NCI-H748 treated with DMSO at 0.1 percent for 48 hours (cell line): ENCODE results near the gene LPCAT1.

Source experiments
- DNase-seq: peaks from one replicate; lab custom pipeline; 2025; lab: John Stamatoyannopoulos, UW

Gene LPCAT1

GRCh38 chr5:1497795-1498622, 25.8 kb downstream of the LPCAT1 start:
- DNase-seq, result no peak

DNA sequence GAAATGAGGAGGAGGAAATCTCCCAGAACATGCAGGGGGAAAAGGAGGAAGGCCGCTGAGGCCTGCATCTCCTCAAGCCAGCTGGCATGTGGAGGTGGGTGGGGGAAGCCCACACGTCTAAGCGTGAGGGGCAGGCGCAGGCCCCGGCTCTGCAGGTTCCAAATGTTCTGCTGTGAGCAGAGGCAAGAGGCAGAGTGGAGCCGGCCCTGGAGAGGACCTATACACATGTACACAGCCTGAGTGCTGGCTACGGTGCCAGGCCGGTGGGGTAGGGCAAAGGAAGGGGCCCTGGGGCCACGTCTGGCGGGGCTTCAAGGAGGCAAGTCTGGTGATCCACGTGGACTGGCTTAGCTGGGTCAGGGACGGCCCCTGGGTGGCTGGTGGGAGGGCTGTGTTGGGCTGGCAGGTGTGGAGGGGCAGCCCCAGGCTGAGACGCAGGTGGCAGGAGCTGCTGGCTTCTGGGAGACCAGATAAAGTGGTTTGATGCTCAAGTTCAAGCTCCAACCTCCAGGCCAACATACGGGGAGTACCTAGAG, 26.4 kb downstream of the LPCAT1 start:
- no peak for DNase-seq

DNA sequence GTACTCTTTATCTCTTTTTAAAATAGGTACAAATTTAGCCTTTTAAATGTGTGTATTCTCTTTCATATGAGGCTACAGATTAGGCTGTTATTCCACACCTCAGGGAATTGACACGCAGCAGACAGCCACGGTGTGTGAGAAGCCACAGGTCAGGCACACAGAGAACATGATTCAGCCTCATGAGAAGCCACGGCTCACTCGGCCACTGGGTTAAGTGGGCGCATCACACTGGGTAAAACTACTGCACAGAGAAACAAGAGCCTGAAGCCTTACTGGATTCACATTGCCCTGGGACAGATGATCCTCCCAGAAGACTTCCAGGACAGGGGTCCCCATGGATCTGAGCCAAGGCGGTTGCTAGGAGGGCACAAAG, 28.2 kb downstream of the LPCAT1 start:
- no peak for DNase-seq

DNA sequence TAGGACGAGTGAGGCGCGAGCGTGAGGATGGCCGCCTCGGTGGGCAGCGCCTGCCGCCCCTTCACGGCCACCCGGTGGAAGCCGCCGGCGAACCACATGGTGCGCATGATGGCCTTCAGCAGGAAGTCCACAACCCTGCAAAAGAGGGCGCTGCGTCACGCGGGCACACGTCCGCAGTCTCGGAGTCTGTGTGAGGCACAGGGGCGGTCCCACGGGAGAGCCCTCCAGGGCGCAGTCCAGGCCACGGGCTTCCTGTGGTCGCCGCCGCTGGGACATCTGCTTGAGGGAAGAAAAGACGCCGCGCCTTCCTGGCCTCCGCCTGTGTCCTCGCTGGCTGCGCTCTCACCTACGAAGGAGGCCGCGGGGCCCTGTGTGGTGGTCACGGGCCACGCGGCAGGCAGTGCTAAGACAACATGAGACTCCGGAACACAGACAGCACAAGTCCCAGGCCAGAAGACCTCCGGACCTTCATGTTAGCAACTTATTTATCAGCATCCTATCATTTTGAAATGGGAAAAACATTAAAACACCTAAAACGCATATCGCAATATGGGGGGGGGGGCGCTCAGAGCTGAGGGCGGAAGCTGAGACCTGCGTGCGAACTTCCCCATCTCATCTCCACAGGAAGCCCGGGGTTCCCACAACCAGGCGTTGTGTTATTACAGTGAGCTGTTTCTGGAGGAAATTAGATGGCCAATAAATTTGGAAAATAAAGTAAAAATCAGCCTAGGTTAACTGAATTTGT, 28.8 kb downstream of the LPCAT1 start:
- DNase-seq, result no peak

DNA sequence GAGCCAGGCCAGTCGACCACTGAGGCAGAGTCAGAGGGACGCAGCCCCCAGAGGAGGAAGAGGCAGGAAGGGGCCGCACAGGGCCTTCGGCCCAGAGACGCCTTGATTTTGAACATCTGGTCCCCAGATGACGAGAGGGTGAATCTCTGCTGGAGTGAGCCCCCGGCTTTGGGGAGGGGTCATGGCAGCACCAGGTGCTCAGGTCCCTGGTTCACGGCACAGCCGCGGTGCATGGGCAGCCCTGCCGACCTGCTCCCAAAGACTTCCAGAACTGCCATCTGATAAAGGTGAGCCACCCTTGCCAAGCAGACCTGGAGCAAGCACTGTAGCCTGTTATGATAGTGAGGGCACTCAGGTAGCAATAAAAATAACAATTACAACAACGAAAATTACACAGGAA, 29.8 kb downstream of the LPCAT1 start:
- DNase-seq, result no peak

DNA sequence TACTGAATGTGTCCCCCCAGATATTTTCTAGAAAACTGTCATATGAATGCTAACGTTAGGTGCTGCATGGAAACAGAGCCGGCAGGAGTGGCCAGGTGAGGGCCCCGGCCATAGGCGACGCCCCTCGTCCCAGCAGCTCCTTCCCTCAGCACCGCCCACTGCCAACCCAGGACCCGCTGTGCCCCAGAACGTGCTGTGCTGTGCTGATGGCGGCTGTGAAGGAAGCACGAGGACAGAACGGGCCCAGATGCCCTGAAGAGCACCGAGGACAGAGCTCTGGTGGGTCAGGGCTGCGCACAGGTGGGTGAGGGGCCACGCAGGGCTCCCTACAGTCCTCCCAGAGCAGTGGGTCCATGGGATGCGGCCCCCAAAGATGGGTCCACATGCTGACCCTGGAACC, 30.3 kb downstream of the LPCAT1 start:
- DNase-seq, result no peak

- no peak for DNase-seq
These were observed 31.0 kb downstream of the LPCAT1 start for GRCh38 chr5:1492757-1493156.

DNA sequence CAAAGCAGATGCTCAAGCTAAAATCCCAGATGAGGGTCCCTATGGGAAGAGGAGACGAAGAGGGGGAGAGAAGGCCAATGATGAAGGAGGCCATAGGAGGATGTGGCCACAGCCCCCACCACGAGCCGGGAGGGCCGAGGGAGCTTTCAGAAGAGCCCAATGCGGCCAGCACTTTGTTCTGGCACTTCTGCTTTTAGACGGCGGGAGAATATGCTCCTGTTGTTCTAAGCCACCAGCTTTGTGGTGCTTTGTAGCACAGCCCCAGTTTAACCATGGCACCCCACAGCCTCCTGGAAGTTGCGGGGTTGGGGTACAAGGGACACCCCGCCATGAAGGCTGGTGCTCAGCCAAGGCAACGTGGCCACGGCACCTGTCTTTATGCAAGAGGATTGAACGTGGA, 33.4 kb downstream of the LPCAT1 start:
- DNase-seq, result no peak

DNA sequence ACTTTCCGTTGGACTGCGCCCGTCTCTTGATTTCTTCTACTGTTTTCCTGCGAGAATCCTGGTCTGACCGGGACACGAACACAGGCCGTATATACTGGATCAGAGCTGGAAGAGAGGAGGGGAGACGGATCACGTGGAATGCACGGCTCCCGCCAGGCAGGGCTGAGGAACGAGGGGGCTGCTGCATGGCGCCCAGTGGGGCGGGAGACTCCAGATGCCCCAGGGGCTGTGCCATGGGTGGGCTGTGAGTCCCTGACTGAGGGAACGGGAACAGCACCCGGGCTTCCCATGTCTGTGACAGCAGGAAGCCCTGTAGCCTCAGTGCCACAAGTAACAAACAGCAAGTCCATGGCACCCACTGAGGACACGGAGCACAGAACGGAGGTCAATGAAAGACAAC, 34.0 kb downstream of the LPCAT1 start:
- DNase-seq, result no peak

- no peak for DNase-seq
These were observed 34.7 kb downstream of the LPCAT1 start for GRCh38 chr5:1488882-1489680.

DNA sequence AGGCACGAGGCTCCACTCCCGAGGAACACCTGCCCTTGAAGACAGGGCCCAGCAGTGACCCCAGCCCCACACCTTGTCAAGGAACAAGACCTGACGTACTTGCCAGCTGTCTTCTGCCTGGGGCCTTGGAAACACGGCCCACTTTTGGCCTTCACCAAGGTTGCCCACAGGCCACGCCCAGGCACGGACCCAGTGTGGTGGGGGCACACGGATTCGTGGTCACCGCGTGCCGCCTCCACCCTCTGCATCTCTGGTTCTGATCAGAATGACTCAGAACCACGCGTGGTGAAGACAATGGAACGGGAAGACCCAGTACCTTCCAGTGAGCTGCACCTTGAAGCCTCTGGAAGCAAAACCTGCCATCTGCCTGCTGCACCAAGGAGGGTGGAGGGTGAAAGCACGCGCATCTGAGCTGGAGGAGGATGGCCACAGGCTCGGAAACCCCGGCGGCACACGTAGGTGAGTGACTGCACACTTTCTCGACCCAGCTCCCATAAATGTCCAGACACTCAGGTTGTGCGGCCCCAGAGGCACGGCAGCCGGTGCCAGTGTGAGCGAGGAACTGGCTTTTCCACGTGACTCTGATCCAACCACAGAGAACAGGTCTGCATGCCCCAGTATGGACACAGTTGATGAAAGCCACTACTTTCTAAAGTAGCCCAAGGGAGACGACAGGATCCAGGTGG, 36.5 kb downstream of the LPCAT1 start:
- DNase-seq, result no peak

- no peak for DNase-seq
These were observed 37.5 kb downstream of the LPCAT1 start for GRCh38 chr5:1486271-1486670.

DNA sequence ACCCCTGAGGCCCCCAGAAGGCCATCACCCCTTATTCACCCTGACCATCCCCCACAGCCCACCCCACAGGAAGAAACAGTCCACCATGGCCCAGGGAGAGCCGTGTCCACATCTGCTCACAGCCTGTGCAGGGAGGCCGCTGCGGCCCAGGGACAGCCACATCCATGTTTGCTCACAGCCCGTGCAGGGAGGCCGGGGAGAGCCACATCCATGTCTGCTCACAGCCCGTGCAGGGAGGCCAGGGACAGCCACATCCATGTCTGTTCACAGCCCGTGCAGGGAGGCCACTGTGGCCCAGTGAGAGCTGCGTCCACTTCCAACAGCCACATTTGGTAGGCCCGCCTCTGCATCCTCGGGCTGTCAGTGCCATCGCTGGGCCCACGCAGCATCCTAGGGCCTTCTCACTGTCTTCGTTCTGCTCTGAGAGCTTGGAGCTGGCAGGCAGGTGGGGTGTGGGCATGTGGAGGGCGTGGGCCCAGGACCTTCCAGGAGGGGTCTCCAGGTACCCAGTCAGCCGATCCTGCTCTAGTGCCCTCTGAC, 38.1 kb downstream of the LPCAT1 start:
- DNase-seq, result no peak

DNA sequence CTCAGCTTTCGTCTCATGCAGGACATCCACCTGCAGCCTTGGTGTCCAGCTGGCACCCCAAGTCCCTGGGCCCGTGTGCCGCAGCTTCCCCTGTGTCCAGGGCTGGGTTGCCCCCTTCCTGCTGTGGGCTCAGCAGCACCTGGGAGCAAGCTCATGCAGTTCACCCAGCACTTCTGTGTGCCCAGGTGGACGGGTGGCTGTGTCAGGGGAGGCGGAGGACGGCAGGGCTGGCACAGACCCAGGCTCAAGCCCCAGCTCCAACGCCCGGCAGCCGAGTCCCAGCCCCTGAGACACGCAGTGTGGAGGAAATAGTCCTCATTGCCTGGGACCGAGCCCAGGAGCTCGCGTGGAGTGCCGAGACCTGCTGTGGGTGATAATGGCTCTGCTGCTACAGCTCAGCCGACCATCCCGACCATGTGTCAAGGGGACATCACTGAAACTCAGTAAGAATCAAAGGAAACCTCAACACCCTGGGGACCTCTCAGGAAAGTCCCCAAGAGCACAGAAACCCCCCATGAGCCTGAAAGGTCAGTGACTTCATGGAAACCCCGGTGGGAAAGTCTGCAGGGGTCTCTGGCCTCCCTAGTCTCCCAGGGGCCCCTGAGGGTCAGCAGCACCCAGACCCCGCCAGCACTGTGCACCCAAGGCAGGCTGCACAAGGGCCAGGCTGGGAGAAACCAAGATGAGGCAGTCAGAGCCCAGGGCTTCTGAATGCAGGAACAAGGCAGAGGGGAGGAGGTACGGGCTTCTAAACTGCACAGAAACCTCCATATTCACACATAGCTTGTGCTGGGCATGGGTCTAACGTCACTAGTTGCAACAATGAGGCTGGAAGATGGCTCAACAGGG, 38.8 kb downstream of the LPCAT1 start:
- no peak for DNase-seq

DNA sequence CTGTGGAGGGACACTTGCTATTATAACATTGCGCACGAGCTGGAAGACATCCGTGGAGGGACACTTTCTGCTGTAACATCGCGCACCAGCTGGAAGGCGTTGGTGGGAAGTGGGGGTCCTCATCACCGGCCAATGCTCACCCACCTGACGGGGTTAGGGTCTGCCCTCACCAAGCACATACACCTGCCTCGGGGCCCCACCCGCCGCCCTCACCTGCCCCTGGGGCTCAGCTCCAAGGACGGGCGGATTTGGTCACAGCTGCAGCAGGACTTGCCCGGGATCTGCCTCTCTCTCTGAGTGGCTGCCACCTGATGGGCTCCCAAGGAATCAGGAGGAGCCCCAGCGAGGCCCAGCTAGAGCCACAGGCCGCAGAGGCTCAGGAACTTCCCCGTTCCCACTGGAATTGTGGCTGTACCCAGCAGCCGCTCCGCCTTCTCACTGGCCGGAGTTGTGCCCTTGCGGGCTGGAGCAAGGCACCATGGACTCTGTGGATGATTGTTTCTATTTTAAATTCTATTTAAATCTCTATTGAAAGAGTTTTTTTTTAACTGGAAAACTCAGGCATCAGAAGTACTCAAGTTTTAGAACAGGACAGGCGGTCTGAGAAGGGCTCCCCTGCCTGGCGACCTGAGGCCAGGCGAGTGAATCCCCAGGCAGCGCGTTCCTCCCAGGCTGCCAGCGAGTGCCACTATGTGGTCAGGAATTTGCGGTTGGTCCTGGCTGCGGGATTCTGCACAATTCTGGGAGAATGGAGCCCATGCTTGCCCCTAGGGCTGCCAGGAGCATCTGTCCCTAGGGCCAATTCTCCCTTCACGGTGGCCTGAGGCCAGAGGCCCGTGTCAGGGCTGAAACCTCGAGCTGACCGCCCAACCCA, 39.7 kb downstream of the LPCAT1 start:
- no peak for DNase-seq

GRCh38 chr5:1483064-1483463, 40.7 kb downstream of the LPCAT1 start:
- DNase-seq, result no peak

DNA sequence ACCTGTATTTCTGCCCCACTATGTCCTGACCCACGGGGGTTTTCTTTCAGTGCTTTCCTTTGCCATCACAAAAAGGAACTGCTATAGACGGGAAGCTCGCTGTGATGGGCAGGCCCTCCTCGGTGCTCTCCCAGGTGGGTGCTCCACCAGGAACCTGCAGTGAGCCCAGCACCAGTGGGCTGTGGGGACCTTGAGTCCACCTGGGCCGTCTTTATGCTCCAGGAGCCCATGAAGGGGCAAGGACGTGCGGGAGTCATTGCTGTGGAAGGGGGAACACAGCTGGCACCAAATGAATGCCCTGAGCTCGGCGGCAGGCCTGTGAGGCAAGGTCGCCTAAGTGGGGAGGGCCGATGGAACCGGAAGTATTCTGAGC, 41.8 kb downstream of the LPCAT1 start:
- no peak for DNase-seq

DNA sequence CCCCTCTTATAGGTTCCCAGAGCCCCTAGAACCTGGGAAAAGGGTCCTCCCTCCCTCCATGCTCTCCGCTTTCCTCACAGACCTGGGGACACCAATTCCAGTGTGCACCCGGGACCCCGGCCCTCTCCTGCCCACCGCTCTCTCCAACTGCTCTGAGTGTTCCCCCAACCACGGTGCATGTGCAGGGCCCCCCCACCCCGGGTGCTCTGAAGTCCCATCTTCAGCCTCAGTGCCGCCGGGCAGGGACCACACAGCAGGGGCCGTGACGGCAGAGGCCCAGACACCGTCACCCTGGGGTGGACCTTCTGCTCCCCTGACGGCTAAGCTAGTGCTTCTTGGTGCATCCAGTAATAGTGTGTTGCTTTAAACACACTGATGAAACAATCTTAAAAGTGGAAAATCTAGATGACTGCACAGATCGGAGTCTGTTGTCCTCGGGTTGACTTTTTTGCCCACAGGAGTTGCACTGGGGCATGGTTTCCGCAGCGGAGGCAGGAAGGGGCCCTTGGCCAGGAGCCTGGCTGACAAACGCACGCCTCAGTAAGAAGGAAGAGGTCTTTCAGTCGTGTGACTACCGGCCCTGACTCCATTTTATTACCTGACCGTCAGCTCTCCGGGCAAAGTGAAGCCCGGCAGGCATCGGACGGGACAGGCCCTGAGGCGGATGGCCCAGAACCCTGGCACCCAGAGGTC, 42.3 kb downstream of the LPCAT1 start:
- no peak for DNase-seq

- DNase-seq, result no peak
These were observed 43.0 kb downstream of the LPCAT1 start for GRCh38 chr5:1480806-1481205.
